MM.1S (cell line): ENCODE results near the gene PA2G4.

ENCODE experiments used
- EZH2 ChIP-seq: fragments of 300-600 bp; sonication (generic); optimal IDR thresholded peaks from 2 replicates; pipeline ENCODE3; 2017; ENCODE audit warnings: low read depth, mild to moderate bottlenecking, antibody characterized with exemption, low read length, mixed read lengths
- EZH2phosphoT487 ChIP-seq: fragments of 300-600 bp; sonication (generic); IDR thresholded peaks from 2 replicates; pipeline ENCODE4 v1.6.1; 2018; ENCODE audit warnings: antibody characterized with exemption, low read length
- TF ChIP-seq, protein P1 (sequence below): fragments of 300-600 bp; sonication (generic); IDR thresholded peaks from 2 replicates; pipeline ENCODE4 v1.5.1; 2016; ENCODE audit warnings: antibody characterized with exemption, low read length, mixed read lengths

DNA sequence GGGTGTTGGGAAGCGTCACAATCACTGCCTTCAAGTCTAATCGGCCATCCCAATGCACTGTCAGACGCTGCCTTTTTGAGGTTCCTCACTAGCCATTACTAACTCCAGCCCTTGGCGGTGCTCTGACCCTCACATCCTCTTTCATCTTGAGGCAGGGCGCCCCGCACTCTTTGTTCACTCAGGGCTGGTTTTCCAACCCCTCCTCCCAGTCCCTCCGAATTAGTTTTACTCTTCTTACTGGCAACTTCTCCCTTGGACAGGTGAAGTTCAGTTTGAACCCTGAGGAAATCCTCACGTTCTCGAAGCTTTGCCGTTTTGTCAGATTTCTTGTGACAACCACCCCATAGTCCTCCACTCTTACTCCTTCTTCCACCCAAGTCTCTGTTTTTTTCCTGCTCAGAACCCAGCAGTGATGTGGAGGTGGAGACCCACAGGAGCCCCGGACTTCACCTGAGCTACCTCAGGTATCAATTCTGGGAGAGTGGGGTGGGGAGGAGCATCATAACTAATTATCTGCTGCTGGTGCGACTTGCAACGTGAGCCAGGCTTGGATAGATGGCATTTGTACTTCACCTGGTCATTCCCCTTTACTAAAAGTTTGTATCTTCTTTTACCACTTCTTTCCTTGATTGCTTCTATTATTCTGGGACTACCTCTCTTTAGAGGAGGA lies 14.5 kb downstream of the PA2G4 start:
- TF ChIP-seq, protein P1, sequence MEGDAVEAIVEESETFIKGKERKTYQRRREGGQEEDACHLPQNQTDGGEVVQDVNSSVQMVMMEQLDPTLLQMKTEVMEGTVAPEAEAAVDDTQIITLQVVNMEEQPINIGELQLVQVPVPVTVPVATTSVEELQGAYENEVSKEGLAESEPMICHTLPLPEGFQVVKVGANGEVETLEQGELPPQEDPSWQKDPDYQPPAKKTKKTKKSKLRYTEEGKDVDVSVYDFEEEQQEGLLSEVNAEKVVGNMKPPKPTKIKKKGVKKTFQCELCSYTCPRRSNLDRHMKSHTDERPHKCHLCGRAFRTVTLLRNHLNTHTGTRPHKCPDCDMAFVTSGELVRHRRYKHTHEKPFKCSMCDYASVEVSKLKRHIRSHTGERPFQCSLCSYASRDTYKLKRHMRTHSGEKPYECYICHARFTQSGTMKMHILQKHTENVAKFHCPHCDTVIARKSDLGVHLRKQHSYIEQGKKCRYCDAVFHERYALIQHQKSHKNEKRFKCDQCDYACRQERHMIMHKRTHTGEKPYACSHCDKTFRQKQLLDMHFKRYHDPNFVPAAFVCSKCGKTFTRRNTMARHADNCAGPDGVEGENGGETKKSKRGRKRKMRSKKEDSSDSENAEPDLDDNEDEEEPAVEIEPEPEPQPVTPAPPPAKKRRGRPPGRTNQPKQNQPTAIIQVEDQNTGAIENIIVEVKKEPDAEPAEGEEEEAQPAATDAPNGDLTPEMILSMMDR: no peak
- no peak for TF ChIP-seq EZH2phosphoT487
- TF ChIP-seq EZH2: no peak
